Suprapubic skin (tissue), 3 donors: ENCODE results near the gene GDPD3.

Experiments used
- POLR2A ChIP-seq, 2 donors: fragments of 450-650 bp; IDR thresholded peaks; one replicate each; pipeline ENCODE4 v1.6.1; 2017; ENCODE audit warnings: antibody characterized with exemption in 2 of 2, mild to moderate bottlenecking in 2 of 2, moderate library complexity in 2 of 2
- TF ChIP-seq, protein P1 (sequence below), 2 donors: fragments of 200-600 bp in 1 of 2; fragments of 450-650 bp in 1 of 2; sonication (generic) in 1 of 2; IDR thresholded peaks; one replicate each; pipeline ENCODE4 v1.5.1; 2016 to 2019; ENCODE audit warnings: antibody characterized with exemption in 2 of 2, mild to moderate bottlenecking in 1 of 2, moderate library complexity in 1 of 2

DNA sequence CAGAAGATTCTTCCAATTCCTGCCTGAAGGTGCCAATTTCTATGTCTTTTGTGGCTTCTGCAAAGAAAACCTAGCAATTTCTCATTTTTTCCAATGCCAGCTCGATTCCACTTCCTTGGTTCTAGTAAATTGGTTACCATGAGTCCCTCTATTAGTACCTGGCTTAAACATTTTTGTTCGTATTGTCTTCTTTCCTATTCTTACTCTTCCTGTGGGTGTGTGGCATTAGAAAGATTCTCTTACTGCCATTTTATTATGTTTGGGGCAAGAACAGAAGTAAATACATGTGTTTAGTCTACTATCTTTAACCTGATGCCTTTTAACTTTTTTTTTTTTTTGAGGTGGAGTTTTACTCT, 30.0 kb upstream of the GDPD3 start:
- TF ChIP-seq POLR2A (IDR thresholded peaks at IDR 0.05): no peak
- TF ChIP-seq, protein P1, sequence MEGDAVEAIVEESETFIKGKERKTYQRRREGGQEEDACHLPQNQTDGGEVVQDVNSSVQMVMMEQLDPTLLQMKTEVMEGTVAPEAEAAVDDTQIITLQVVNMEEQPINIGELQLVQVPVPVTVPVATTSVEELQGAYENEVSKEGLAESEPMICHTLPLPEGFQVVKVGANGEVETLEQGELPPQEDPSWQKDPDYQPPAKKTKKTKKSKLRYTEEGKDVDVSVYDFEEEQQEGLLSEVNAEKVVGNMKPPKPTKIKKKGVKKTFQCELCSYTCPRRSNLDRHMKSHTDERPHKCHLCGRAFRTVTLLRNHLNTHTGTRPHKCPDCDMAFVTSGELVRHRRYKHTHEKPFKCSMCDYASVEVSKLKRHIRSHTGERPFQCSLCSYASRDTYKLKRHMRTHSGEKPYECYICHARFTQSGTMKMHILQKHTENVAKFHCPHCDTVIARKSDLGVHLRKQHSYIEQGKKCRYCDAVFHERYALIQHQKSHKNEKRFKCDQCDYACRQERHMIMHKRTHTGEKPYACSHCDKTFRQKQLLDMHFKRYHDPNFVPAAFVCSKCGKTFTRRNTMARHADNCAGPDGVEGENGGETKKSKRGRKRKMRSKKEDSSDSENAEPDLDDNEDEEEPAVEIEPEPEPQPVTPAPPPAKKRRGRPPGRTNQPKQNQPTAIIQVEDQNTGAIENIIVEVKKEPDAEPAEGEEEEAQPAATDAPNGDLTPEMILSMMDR (IDR thresholded peaks at IDR 0.05): no peak
